Activated CD8-positive, alpha-beta T cell treated with anti-CD3 and anti-CD28 coated beads for 36 hours (primary cell): ENCODE measurements around the gene RPS6KA6. TPM values are rescaled to one million over a fixed set of nuclear protein-coding genes. Genes with fewer than 3 reads are reported as not detected.

ENCODE experiments used
- ATAC-seq: fragments of 200-7000 bp; cut with Tn5 transposase; one replicate; pipeline ENCODE4 v1.10.0; 2021; ENCODE audit warnings: mild to moderate bottlenecking, moderate library complexity
- CTCF ChIA-PET: fragments of 350-600 bp; sonication (Branson Sonifier 250); formaldehyde crosslinking; loops from one replicate; lab custom pipeline; 2021; ENCODE audit warnings: antibody characterized with exemption; lab: Charles Lee
- POLR2A ChIA-PET: fragments of 350-600 bp; sonication (Branson Sonifier 250); formaldehyde crosslinking; loops from one replicate; lab custom pipeline; 2021; ENCODE audit warnings: antibody characterized with exemption; lab: Charles Lee
- DNase-seq: peaks from one replicate; pipeline ENCODE4 v3.0.0-alpha.2; 2020
- H3K27ac Mint-ChIP-seq: one replicate; pipeline ENCODE4 v1.8.0; 2021; ENCODE audit warnings: mild to moderate bottlenecking, mixed read lengths
- H3K27me3 Mint-ChIP-seq: one replicate; pipeline ENCODE4 v1.8.0; 2021; ENCODE audit warnings: mixed read lengths
- H3K36me3 Mint-ChIP-seq: one replicate; pipeline ENCODE4 v1.8.0; 2021; ENCODE audit warnings: low read depth, mixed read lengths
- H3K4me1 Mint-ChIP-seq: one replicate; pipeline ENCODE4 v1.8.0; 2021; ENCODE audit warnings: low read depth, mixed read lengths
- H3K4me3 Mint-ChIP-seq: one replicate; pipeline ENCODE4 v1.8.0; 2021; ENCODE audit warnings: mild to moderate bottlenecking, moderate library complexity, mixed read lengths
- H3K9me3 Mint-ChIP-seq: one replicate; pipeline ENCODE4 v1.8.0; 2021; ENCODE audit warnings: mixed read lengths
- CTCF ChIP-seq: fragments of 200-600 bp; IDR thresholded peaks from one replicate; pipeline ENCODE4 v1.8.0; 2022; ENCODE audit warnings: antibody characterized with exemption, mild to moderate bottlenecking
- intact Hi-C: fragments of 100-400 bp; cut with micrococcal nuclease; formaldehyde crosslinking; loops from one replicate; pipeline ENCODE4 v1.10.0; 2022
- total RNA-seq, 2 experiments: library from RNA; stranded (reverse); gene quantifications; one replicate each; pipeline ENCODE4 v1.2.3, GENCODE V29; 2021

RPS6KA6 gene
- total RNA-seq, 2 experiments from 2014 or later = 0.04 TPM; not detected in 1

GRCh38 chrX:84182516-84182915, 5.5 kb downstream of the RPS6KA6 start:
- H3K27me3 Mint-ChIP-seq = peaks cover 16% of the 10 kb centered on the region
- no peak overlapping the region for H3K4me3 Mint-ChIP-seq
- H3K9me3 Mint-ChIP-seq = no peaks in the 10 kb centered on the region
- intact Hi-C loops = no loop called here
- POLR2A ChIA-PET = no interaction called here
- DNase-seq (no peak), ATAC-seq (no peak)
- TF ChIP-seq CTCF = no peak
- H3K27ac Mint-ChIP-seq = no peak overlapping the region
- no peaks in the 10 kb centered on the region for H3K4me1 Mint-ChIP-seq
- no peaks in the 10 kb centered on the region for H3K36me3 Mint-ChIP-seq
- CTCF ChIA-PET = no interaction called here

- Mint-ChIP-seq H3K27ac (no peak overlapping the region), H3K9me3 (no peaks in the 10 kb centered on the region), H3K4me1 (no peaks in the 10 kb centered on the region), H3K27me3 (no peaks in the 10 kb centered on the region), H3K36me3 (no peaks in the 10 kb centered on the region), H3K4me3 (no peak overlapping the region)
- ChIA-PET CTCF (no interaction called here), POLR2A (no interaction called here)
- intact Hi-C loops = no loop called here
- DNase-seq (no peak), ATAC-seq (no peak)
- no peak for TF ChIP-seq CTCF
Measured at GRCh38 chrX:84175958-84176357, 12.0 kb downstream of the RPS6KA6 start.

GRCh38 chrX:84175274-84175673, 12.7 kb downstream of the RPS6KA6 start:
- Mint-ChIP-seq H3K27me3 (no peaks in the 10 kb centered on the region), H3K36me3 (no peaks in the 10 kb centered on the region), H3K9me3 (no peaks in the 10 kb centered on the region), H3K4me1 (no peaks in the 10 kb centered on the region), H3K27ac (no peak overlapping the region), H3K4me3 (no peak overlapping the region)
- CTCF ChIA-PET = no interaction called here
- intact Hi-C loops = no loop called here
- DNase-seq (no peak), ATAC-seq (no peak)
- POLR2A ChIA-PET = no interaction called here
- no peak for TF ChIP-seq CTCF

GRCh38 chrX:84174348-84174747, 13.7 kb downstream of the RPS6KA6 start:
- no peak for TF ChIP-seq CTCF
- no peak overlapping the region for H3K4me3 Mint-ChIP-seq
- intact Hi-C loops = no loop called here
- ChIA-PET CTCF (no interaction called here), POLR2A (no interaction called here)
- no peak overlapping the region for H3K27ac Mint-ChIP-seq
- H3K36me3 Mint-ChIP-seq = no peaks in the 10 kb centered on the region
- no peaks in the 10 kb centered on the region for H3K9me3 Mint-ChIP-seq
- H3K27me3 Mint-ChIP-seq = no peaks in the 10 kb centered on the region
- H3K4me1 Mint-ChIP-seq = no peaks in the 10 kb centered on the region
- ATAC-seq (no peak), DNase-seq (no peak)

GRCh38 chrX:84170931-84171330, 17.1 kb downstream of the RPS6KA6 start:
- ChIA-PET CTCF (no interaction called here), POLR2A (no interaction called here)
- DNase-seq = no peak
- Mint-ChIP-seq H3K9me3 (no peaks in the 10 kb centered on the region), H3K4me3 (no peak overlapping the region), H3K27me3 (no peaks in the 10 kb centered on the region), H3K36me3 (no peaks in the 10 kb centered on the region), H3K4me1 (no peaks in the 10 kb centered on the region), H3K27ac (no peak overlapping the region)
- ATAC-seq = no peak
- TF ChIP-seq CTCF = no peak
- intact Hi-C loops = no loop called here
